CD1c-positive myeloid dendritic cell (primary cell): ENCODE results near the gene KPNA4.
"Not testable (repeated sequence)": the region's sequence is repeated elsewhere in the genome, so short reads cannot be mapped to it uniquely, and the experiment has no call there.

Experiments used
- DNase-seq: peaks from one replicate; pipeline ENCODE4 v3.0.0-alpha.2; 2016; ENCODE audit errors: extremely low spot score

Gene KPNA4

GRCh38 chr3:160486459-160486869, 78.9 kb downstream of the KPNA4 start:
- peak; percentile 52 for DNase-seq

- DNase-seq, result no peak
Measured at GRCh38 chr3:160482796-160483195, 82.6 kb downstream of the KPNA4 start.

GRCh38 chr3:160481856-160482255, 83.5 kb downstream of the KPNA4 start:
- DNase-seq, result no peak

GRCh38 chr3:160480931-160481330, 84.4 kb downstream of the KPNA4 start:
- no peak for DNase-seq

GRCh38 chr3:160479376-160479775, 86.0 kb downstream of the KPNA4 start:
- DNase-seq, result no peak

- no peak for DNase-seq
Measured at GRCh38 chr3:160478338-160478737, 87.0 kb downstream of the KPNA4 start.

GRCh38 chr3:160477750-160478149, 87.6 kb downstream of the KPNA4 start:
- no peak for DNase-seq

GRCh38 chr3:160475884-160476283, 89.5 kb downstream of the KPNA4 start:
- DNase-seq, result no peak

- no peak for DNase-seq
Measured at GRCh38 chr3:160475153-160475552, 90.2 kb downstream of the KPNA4 start.

- no peak for DNase-seq
Measured at GRCh38 chr3:160474416-160474838, 90.9 kb downstream of the KPNA4 start.

- DNase-seq, result no peak
Measured at GRCh38 chr3:160473978-160474377, 91.4 kb downstream of the KPNA4 start.

GRCh38 chr3:160473221-160473620, 92.2 kb downstream of the KPNA4 start:
- DNase-seq, result no peak

- DNase-seq, result no peak
Measured at GRCh38 chr3:160472344-160472743, 93.0 kb downstream of the KPNA4 start.

- DNase-seq, result no peak
Measured at GRCh38 chr3:160471892-160472291, 93.5 kb downstream of the KPNA4 start.

GRCh38 chr3:160470181-160470580, 95.2 kb downstream of the KPNA4 start:
- DNase-seq, result no peak

- no peak for DNase-seq
Measured at GRCh38 chr3:160464971-160465370, 100.4 kb downstream of the KPNA4 start.

GRCh38 chr3:160464321-160464720, 101.0 kb downstream of the KPNA4 start:
- DNase-seq, result no peak

GRCh38 chr3:160460033-160460432, 105.3 kb downstream of the KPNA4 start:
- no peak for DNase-seq

- DNase-seq, result no peak
Measured at GRCh38 chr3:160459450-160459970, 105.9 kb downstream of the KPNA4 start.

- no peak for DNase-seq
Measured at GRCh38 chr3:160458151-160458550, 107.2 kb downstream of the KPNA4 start.

GRCh38 chr3:160455846-160456245, 109.5 kb downstream of the KPNA4 start:
- DNase-seq, result no peak

- no peak for DNase-seq
Measured at GRCh38 chr3:160454995-160455394, 110.4 kb downstream of the KPNA4 start.

GRCh38 chr3:160452251-160452650, 113.1 kb downstream of the KPNA4 start:
- DNase-seq, result not testable (repeated sequence)

- DNase-seq, result no peak
Measured at GRCh38 chr3:160451602-160452001, 113.8 kb downstream of the KPNA4 start.
